SK-N-SH (cell line): ENCODE data around the gene TSPAN10. TPM values are rescaled to one million over a fixed set of nuclear protein-coding genes. Genes with fewer than 3 reads are reported as not detected.

Experiments used
- CTCF ChIA-PET: fragments of 300-600, 350-600 bp; formaldehyde crosslinking; extraction: SDS; loops from one replicate; lab custom pipeline; 2021; lab: Yijun Ruan, JAX
- POLR2A ChIA-PET: fragments of 350-600 bp; sonication (Branson Sonifier 250); formaldehyde crosslinking; extraction: SDS; loops from one replicate; lab custom pipeline; 2020; ENCODE audit warnings: antibody characterized with exemption, inconsistent platforms; lab: Yijun Ruan, JAX
- DNase-seq: peaks from one replicate; pipeline ENCODE4 v3.0.0; 2012
- H2AFZ ChIP-seq: fragments of 200-600 bp; sonication (generic); 2 replicates; pipeline ENCODE4 v1.8.1; 2016; ENCODE audit warnings: antibody characterized with exemption, mild to moderate bottlenecking, low read depth
- H3F3A ChIP-seq: fragments of 200-600 bp; sonication (generic); replicated peaks from 2 replicates; pipeline ENCODE3; 2016; ENCODE audit warnings: antibody characterized with exemption, mild to moderate bottlenecking; ENCODE audit not compliant: insufficient read depth
- H3K27ac ChIP-seq, 2 experiments: fragments of 200-500 bp in 1 of 2; fragments of 200-600 bp in 1 of 2; sonication (Bioruptor generic) in 1 of 2; sonication (generic), shearing (Covaris generic) in 1 of 2; 2 replicates each; pipeline versions ENCODE4 v1.5.1 to v1.6.1; 2014 to 2016; ENCODE audit warnings: low read depth in 2 of 2, inconsistent platforms in 1 of 2, low read length in 1 of 2, mild to moderate bottlenecking in 1 of 2, mixed read lengths in 1 of 2
- H3K27me3 ChIP-seq: fragments of 200-600 bp; sonication (generic), shearing (Covaris generic); 2 replicates; pipeline ENCODE4 v1.6.1; 2016; ENCODE audit warnings: mixed run types; ENCODE audit not compliant: insufficient read depth
- H3K36me3 ChIP-seq, 2 experiments: fragments of 200-500 bp in 1 of 2; fragments of 200-600 bp in 1 of 2; sonication (Bioruptor generic) in 1 of 2; sonication (generic) in 1 of 2; replicated peaks in 1 of 2; 2 replicates each; pipeline versions ENCODE3 to v1.5.1; 2014 to 2016; ENCODE audit warnings: low read length in 1 of 2, mild to moderate bottlenecking in 1 of 2; ENCODE audit not compliant: insufficient read depth in 2 of 2, control insufficient read depth in 1 of 2
- H3K4me1 ChIP-seq, 2 experiments: fragments of 200-500 bp in 1 of 2; fragments of 200-600 bp in 1 of 2; sonication (Bioruptor generic) in 1 of 2; sonication (generic), shearing (Covaris generic) in 1 of 2; 2 replicates each; pipeline versions ENCODE4 v1.5.1 to v1.6.1; 2014 to 2016; ENCODE audit warnings: low read depth in 1 of 2, low read length in 1 of 2, mixed run types in 1 of 2; ENCODE audit not compliant: insufficient read depth in 2 of 2, control insufficient read depth in 1 of 2
- H3K4me2 ChIP-seq: fragments of 200-600 bp; sonication (generic), shearing (Covaris generic); 2 replicates; pipeline ENCODE4 v1.6.1; 2017; ENCODE audit warnings: mixed run types
- H3K4me3 ChIP-seq, 2 experiments: fragments of 200-500 bp in 1 of 2; fragments of 200-600 bp in 1 of 2; sonication (Bioruptor generic) in 1 of 2; sonication (generic), shearing (Covaris generic) in 1 of 2; 2 replicates each; pipeline versions ENCODE4 v1.5.1 to v1.8.1; 2014 to 2016; ENCODE audit warnings: low read depth in 2 of 2, inconsistent platforms in 1 of 2, low read length in 1 of 2, mild to moderate bottlenecking in 1 of 2, mixed read lengths in 1 of 2, moderate library complexity in 1 of 2
- H3K79me2 ChIP-seq: fragments of 200-600 bp; sonication (generic); 2 replicates; pipeline ENCODE4 v1.8.1; 2017; ENCODE audit warnings: mild to moderate bottlenecking; ENCODE audit not compliant: insufficient read depth
- H3K9ac ChIP-seq: fragments of 200-600 bp; sonication (generic); 2 replicates; pipeline ENCODE4 v1.6.1; 2017; ENCODE audit warnings: mixed run types
- H3K9me2 ChIP-seq: fragments of 200-600 bp; sonication (generic); 2 replicates; pipeline ENCODE4 v1.6.1; 2017; ENCODE audit warnings: mixed run types
- H3K9me3 ChIP-seq: fragments of 200-600 bp; sonication (generic); 2 replicates; pipeline ENCODE4 v1.6.1; 2017; ENCODE audit warnings: mixed run types, mild to moderate bottlenecking, moderate library complexity
- H4K20me1 ChIP-seq: fragments of 200-600 bp; sonication (generic); 2 replicates; pipeline ENCODE4 v1.6.1; 2017; ENCODE audit warnings: mild to moderate bottlenecking, mixed run types; ENCODE audit not compliant: insufficient read depth
- CTCF ChIP-seq: fragments of 200-600 bp; sonication (generic); IDR thresholded peaks from 2 replicates; pipeline ENCODE4 v1.6.1; 2017; ENCODE audit warnings: antibody characterized with exemption, mild to moderate bottlenecking, moderate library complexity
- ELF1 ChIP-seq: IDR thresholded peaks from 2 replicates; pipeline ENCODE4 v1.4.0; 2012
- EP300 ChIP-seq, 2 experiments: IDR thresholded peaks; 2 replicates each; pipeline versions ENCODE4 v1.4.0 to v1.6.1; 2012; ENCODE audit warnings: borderline replicate concordance in 1 of 2, low read depth in 1 of 2, low read length in 1 of 2
- EZH2phosphoT487 ChIP-seq: fragments of 200-600 bp; sonication (generic); IDR thresholded peaks from 2 replicates; pipeline ENCODE4 v1.6.1; 2017; ENCODE audit warnings: low read depth, mixed run types, mild to moderate bottlenecking, antibody characterized with exemption, moderate library complexity, borderline replicate concordance
- FOXJ3 ChIP-seq: sonication (generic); formaldehyde crosslinking; IDR thresholded peaks from 2 replicates; pipeline ENCODE4 v1.5.1; 2020; ENCODE audit warnings: mild to moderate bottlenecking, missing genetic modification reagents
- GABPA ChIP-seq: IDR thresholded peaks from 2 replicates; pipeline ENCODE4 v1.4.0; 2012; ENCODE audit warnings: low read depth, mild to moderate bottlenecking
- GATA2 ChIP-seq: sonication (generic); formaldehyde crosslinking; IDR thresholded peaks from 2 replicates; pipeline ENCODE4 v1.5.0; 2020; ENCODE audit warnings: mild to moderate bottlenecking, missing genetic modification reagents
- JUND ChIP-seq: IDR thresholded peaks from 2 replicates; pipeline ENCODE4 v1.4.0; 2012
- MEF2A ChIP-seq: IDR thresholded peaks from 2 replicates; pipeline ENCODE4 v1.4.0; 2012; ENCODE audit warnings: low read depth, borderline replicate concordance
- MXI1 ChIP-seq: IDR thresholded peaks from 2 replicates; pipeline ENCODE4 v1.6.1; 2012; ENCODE audit warnings: mild to moderate bottlenecking, low read depth, low read length, improper control_type of control experiment
- NFIC ChIP-seq: IDR thresholded peaks from 2 replicates; pipeline ENCODE4 v1.4.0; 2012; ENCODE audit warnings: borderline replicate concordance
- NRF1 ChIP-seq: IDR thresholded peaks from 2 replicates; pipeline ENCODE4 v1.6.1; 2012; ENCODE audit warnings: low read depth, mild to moderate bottlenecking, low read length
- RAD21 ChIP-seq: IDR thresholded peaks from 2 replicates; pipeline ENCODE4 v1.6.1; 2012; ENCODE audit warnings: mild to moderate bottlenecking, low read length
- RCOR1 ChIP-seq: fragments of 150-350 bp; IDR thresholded peaks from 2 replicates; pipeline ENCODE4 v1.6.1; 2017; ENCODE audit warnings: antibody characterized with exemption, low read length
- RFX5 ChIP-seq: IDR thresholded peaks from 2 replicates; pipeline ENCODE4 v1.6.1; 2012; ENCODE audit warnings: mild to moderate bottlenecking, improper control_type of control experiment, low read length
- TAF1 ChIP-seq: IDR thresholded peaks from 2 replicates; pipeline ENCODE4 v1.6.1; 2012; ENCODE audit warnings: low read depth, mild to moderate bottlenecking, low read length, moderate library complexity, borderline replicate concordance
- TEAD4 ChIP-seq: IDR thresholded peaks from 2 replicates; pipeline ENCODE4 v1.4.0; 2012; ENCODE audit warnings: mild to moderate bottlenecking, borderline replicate concordance; ENCODE audit not compliant: insufficient read depth
- YY1 ChIP-seq: IDR thresholded peaks from 2 replicates; pipeline ENCODE4 v1.4.0; 2012; ENCODE audit warnings: low read depth, mild to moderate bottlenecking
- WGBS: methylation state at CpG from one replicate; pipeline ENCODE4 v1.1.6; 2017; ENCODE audit warnings: low lambda C conversion rate; 5-methylcytosine and 5-hydroxymethylcytosine counted together
- polyA plus RNA-seq, 3 experiments: library from polyadenylated mRNA; depleted of rRNA; stranded (reverse); fragments of >200 nt; gene quantifications; 2 replicates each; pipeline ENCODE4 v1.2.3, GENCODE V29; 2012
- TF ChIP-seq, protein P1 (sequence below): IDR thresholded peaks from 2 replicates; pipeline ENCODE4; 2012
- TF ChIP-seq, protein P2 (sequence below): IDR thresholded peaks from 2 replicates; pipeline ENCODE4 v1.4.0; 2012; ENCODE audit warnings: low read depth
- TF ChIP-seq, protein P3 (sequence below): IDR thresholded peaks from 2 replicates; pipeline ENCODE4 v1.4.0; 2012; ENCODE audit warnings: low read depth, borderline replicate concordance

TSPAN10 gene
- polyA plus RNA-seq, 1 of the 3 experiments (the other 2 are of a cell fraction), result 6.0 TPM

DNA sequence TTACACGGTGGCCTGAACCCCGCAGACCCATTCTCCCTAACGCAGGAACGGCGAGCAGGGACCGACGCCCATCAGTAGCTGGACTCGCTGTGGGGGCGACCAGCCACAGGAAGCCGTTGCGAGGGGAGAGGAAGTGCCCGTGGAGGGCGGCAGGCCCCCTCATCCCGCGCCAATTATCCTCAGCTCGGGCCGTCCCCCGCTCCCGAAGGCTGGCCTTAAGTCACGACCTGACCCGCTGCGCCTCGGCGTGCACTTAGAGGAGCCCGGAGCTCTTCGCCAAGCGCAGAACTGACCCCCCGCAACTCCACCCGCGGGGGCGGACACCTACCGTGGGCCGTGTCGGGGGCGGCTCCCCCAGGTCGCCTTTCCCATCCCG, 46.2 kb downstream of the TSPAN10 start:
- no peaks in the 10 kb centered on the region for H3K27me3 ChIP-seq
- DNase-seq, result no peak
- H2AFZ ChIP-seq, result peak overlapping the region; percentile 48; the same call in 1 of the 2 replicates
- H4K20me1 ChIP-seq, result peaks cover 38% of the 10 kb centered on the region
- peak overlapping the region; percentile 94 to 99 for H3K4me3 ChIP-seq
- H3K4me1 ChIP-seq, result peaks cover 19 to 21% of the 10 kb centered on the region in 2 experiments; a peak in 3 of 4 replicates
- peaks cover 12% of the 10 kb centered on the region for H3F3A ChIP-seq
- peak overlapping the region; percentile 76 to 82 for H3K27ac ChIP-seq
- TF ChIP-seq FOXJ3 (CRISPR knock-in tag) (0 out of 2 replicates have a peak, but pooled peaks have one; percentile 15), RCOR1 (no peak)
- H3K79me2 ChIP-seq, result peaks cover 94% of the 10 kb centered on the region
- H3K9me3 ChIP-seq, result no peaks in the 10 kb centered on the region
- H3K9me2 ChIP-seq, result no peaks in the 10 kb centered on the region
- H3K36me3 ChIP-seq, result peaks cover 39 to 47% of the 10 kb centered on the region in 2 experiments
- 11% methylated on average over 6 of the region's 37 CpGs for WGBS
- POLR2A ChIA-PET, result interaction anchor here (0.6 to 2.8 kb wide), 13 partner anchors 8 to 188 kb away, joined by 3 to 33 read pairs (median 5); partner anchors contain the start of genes ARHGDIA, CCDC137, MCRIP1 and MRPL12
- peak overlapping the region; percentile 96 for H3K4me2 ChIP-seq
- CTCF ChIA-PET, result interaction anchor here (0.8 to 2.4 kb wide), 11 partner anchors 10 to 338 kb away, joined by 3 to 12 read pairs (median 3); partner anchors contain the start of gene MRPL12
- H3K9ac ChIP-seq, result peak overlapping the region; percentile 96

GRCh38 chr17:81683584-81684441, 46.8 kb downstream of the TSPAN10 start, which contains the start of the genes ARL16 and HGS:
Gene ARL16 (minus strand): TSS chr17:81683797. CDS start chr17:81683753, 44 bp downstream.
Gene HGS (plus strand): TSS chr17:81684011. CDS start chr17:81684067, 56 bp downstream.
- no peaks in the 10 kb centered on the region for H3K9me2 ChIP-seq
- peak; percentile 100 for DNase-seq
- no peaks in the 10 kb centered on the region for H3K27me3 ChIP-seq
- 1% methylated on average over 52 of the region's 112 CpGs for WGBS
- H4K20me1 ChIP-seq, result peaks cover 44% of the 10 kb centered on the region
- H3K27ac ChIP-seq, result peak within 1 kb of the TSS; percentile 82 to 91
- H3K4me1 ChIP-seq, result peaks cover 19 to 21% of the 10 kb centered on the region in 2 experiments; a peak in 3 of 4 replicates
- no peaks in the 10 kb centered on the region for H3K9me3 ChIP-seq
- H2AFZ ChIP-seq, result peak within 1 kb of the TSS; percentile 48; the same call in 1 of the 2 replicates
- peaks cover 95% of the 10 kb centered on the region for H3K79me2 ChIP-seq
- ChIA-PET POLR2A (interaction anchor here (0.6 to 2.8 kb wide), 12 partner anchors 8 to 187 kb away, joined by 3 to 33 read pairs (median 5); partner anchors contain the start of genes ARHGDIA, CCDC137, MCRIP1 and MRPL12), CTCF (interaction anchor here (0.8 to 2.4 kb wide), 11 partner anchors 10 to 337 kb away, joined by 3 to 12 read pairs (median 4); partner anchors contain the start of gene MRPL12)
- peaks cover 45 to 54% of the 10 kb centered on the region in 2 experiments for H3K36me3 ChIP-seq
- H3K9ac ChIP-seq, result peak within 1 kb of the TSS; percentile 98
- H3K4me3 ChIP-seq, result peak within 1 kb of the TSS; percentile 94 to 99
- peak within 1 kb of the TSS; percentile 100 for H3K4me2 ChIP-seq
- peaks cover 17% of the 10 kb centered on the region for H3F3A ChIP-seq
- TF ChIP-seq TAF1 (peak; percentile 65), CTCF (no peak), RAD21 (no peak), NFIC (no peak), NRF1 (peak; percentile 91), MEF2A (no peak), MXI1 (peak; percentile 92), RFX5 (peak; percentile 73), TEAD4 (no peak; the same call in 1 of the 2 replicates), EZH2phosphoT487 (no peak), EP300 (IDR thresholded peaks at IDR 0.05; ENCODE audit: borderline replicate concordance in 1 of 2, low read depth in 1 of 2, low read length in 1 of 2) (peak in 1 of 2 experiments; percentile 9; a peak in 1 of 4 replicates), ELF1 (peak; percentile 97), GATA2 (CRISPR knock-in tag) (no peak), YY1 (0 out of 2 replicates have a peak, but pooled peaks have one; percentile 67), GABPA (peak; percentile 91), JUND (no peak; the same call in 1 of the 2 replicates)
- TF ChIP-seq, protein P1, sequence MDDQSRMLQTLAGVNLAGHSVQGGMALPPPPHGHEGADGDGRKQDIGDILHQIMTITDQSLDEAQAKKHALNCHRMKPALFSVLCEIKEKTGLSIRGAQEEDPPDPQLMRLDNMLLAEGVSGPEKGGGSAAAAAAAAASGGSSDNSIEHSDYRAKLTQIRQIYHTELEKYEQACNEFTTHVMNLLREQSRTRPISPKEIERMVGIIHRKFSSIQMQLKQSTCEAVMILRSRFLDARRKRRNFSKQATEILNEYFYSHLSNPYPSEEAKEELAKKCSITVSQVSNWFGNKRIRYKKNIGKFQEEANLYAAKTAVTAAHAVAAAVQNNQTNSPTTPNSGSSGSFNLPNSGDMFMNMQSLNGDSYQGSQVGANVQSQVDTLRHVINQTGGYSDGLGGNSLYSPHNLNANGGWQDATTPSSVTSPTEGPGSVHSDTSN, result peak; percentile 65
- TF ChIP-seq, protein P2, sequence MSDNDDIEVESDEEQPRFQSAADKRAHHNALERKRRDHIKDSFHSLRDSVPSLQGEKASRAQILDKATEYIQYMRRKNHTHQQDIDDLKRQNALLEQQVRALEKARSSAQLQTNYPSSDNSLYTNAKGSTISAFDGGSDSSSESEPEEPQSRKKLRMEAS, result peak; percentile 73
- TF ChIP-seq, protein P3, sequence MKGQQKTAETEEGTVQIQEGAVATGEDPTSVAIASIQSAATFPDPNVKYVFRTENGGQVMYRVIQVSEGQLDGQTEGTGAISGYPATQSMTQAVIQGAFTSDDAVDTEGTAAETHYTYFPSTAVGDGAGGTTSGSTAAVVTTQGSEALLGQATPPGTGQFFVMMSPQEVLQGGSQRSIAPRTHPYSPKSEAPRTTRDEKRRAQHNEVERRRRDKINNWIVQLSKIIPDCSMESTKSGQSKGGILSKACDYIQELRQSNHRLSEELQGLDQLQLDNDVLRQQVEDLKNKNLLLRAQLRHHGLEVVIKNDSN, result no peak; the same call in 1 of the 2 replicates
